Neural cell (in vitro differentiated cells): ENCODE measurements around the gene KRT16.

Experiments
- EZH2 ChIP-seq: fragments of 200-600, 300-800 bp; shearing (Covaris generic), sonication (generic); IDR thresholded peaks from 2 replicates; pipeline ENCODE4 v1.6.1; 2014; ENCODE audit warnings: antibody characterized with exemption, low read length, borderline replicate concordance, mild to moderate bottlenecking; ENCODE audit not compliant: insufficient read depth, poor library complexity, severe bottlenecking
- MXI1 ChIP-seq: fragments of 450-650 bp; conservative IDR thresholded peaks from 2 replicates; pipeline ENCODE4 v1.6.1; 2014; ENCODE audit warnings: antibody characterized with exemption, mild to moderate bottlenecking; ENCODE audit not compliant: poor library complexity, severe bottlenecking
- POLR2AphosphoS5 ChIP-seq: IDR thresholded peaks from 2 replicates; pipeline ENCODE4 v1.6.1; 2012
- TAF1 ChIP-seq: IDR thresholded peaks from 2 replicates; pipeline ENCODE4 v1.6.1; 2012; ENCODE audit warnings: low read depth
- TF ChIP-seq, protein P1 (sequence below): fragments of 450-650 bp; IDR thresholded peaks from 2 replicates; pipeline ENCODE4 v1.5.1; 2014; ENCODE audit warnings: antibody characterized with exemption, mild to moderate bottlenecking, moderate library complexity; ENCODE audit not compliant: poor library complexity, severe bottlenecking

DNA sequence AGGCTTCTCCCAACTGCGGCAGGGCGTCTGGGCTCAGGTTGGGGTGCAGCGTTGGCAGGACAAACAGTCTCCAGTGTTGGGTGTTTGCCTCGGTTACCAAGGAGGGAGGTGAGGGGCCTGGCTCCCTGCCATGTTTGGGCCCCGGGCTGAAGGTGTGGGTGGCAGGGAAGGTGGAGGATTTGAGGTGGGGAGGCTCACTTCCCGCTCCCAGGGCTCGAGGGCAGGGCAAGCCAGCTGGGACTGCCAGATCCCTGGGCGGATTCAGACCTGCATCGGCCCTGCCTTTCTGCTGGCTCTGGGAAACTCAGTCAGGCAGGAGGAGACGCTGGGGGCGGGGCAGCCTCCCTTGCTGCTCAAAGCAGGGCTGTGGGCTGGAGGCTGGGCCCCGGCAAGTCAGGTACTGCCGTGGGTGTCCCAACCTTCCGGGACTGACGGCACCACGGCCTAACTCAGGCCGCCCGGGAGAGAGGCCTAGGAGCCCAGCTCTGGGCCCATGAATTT lies 43.1 kb upstream of the KRT16 start:
- TF ChIP-seq, protein P1, sequence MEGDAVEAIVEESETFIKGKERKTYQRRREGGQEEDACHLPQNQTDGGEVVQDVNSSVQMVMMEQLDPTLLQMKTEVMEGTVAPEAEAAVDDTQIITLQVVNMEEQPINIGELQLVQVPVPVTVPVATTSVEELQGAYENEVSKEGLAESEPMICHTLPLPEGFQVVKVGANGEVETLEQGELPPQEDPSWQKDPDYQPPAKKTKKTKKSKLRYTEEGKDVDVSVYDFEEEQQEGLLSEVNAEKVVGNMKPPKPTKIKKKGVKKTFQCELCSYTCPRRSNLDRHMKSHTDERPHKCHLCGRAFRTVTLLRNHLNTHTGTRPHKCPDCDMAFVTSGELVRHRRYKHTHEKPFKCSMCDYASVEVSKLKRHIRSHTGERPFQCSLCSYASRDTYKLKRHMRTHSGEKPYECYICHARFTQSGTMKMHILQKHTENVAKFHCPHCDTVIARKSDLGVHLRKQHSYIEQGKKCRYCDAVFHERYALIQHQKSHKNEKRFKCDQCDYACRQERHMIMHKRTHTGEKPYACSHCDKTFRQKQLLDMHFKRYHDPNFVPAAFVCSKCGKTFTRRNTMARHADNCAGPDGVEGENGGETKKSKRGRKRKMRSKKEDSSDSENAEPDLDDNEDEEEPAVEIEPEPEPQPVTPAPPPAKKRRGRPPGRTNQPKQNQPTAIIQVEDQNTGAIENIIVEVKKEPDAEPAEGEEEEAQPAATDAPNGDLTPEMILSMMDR, result no peak
- TF ChIP-seq EZH2 (no peak), POLR2AphosphoS5 (no peak), TAF1 (no peak), MXI1 (no peak)
